GM19328 (cell line): ENCODE results near the gene AFF3.

Experiments
- ATAC-seq: cut with Tn5 transposase; IDR thresholded peaks from one replicate; pipeline ENCODE4 v1.9.1; 2021; ENCODE audit warnings: mild to moderate bottlenecking, moderate library complexity; ENCODE audit not compliant: unreplicated experiment

The AFF3 gene

DNA sequence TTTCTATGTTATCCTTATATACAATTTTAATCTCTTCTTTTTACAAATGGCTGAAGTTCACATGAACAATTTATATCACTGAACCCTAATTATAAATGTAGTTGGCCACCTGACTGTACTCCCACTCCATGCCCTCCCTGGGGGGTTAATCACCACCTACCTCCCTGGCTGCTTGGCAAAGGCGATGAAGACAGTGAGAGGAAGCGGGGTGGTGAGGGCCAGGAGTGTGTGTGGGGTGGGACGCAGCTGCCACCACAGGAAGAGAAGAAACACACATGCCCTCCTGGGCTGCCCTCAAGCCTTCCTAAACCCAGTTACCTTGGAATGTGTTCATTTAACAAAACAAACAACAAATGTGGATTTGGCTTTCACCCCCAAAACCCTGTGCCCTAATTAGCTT is 565.6 kb downstream of the AFF3 start:
- no peak for ATAC-seq

- no peak for ATAC-seq
Measured at GRCh38 chr2:99573634-99574251, 568.6 kb downstream of the AFF3 start.

- no peak for ATAC-seq
Measured at GRCh38 chr2:99572373-99573164, 569.8 kb downstream of the AFF3 start.

DNA sequence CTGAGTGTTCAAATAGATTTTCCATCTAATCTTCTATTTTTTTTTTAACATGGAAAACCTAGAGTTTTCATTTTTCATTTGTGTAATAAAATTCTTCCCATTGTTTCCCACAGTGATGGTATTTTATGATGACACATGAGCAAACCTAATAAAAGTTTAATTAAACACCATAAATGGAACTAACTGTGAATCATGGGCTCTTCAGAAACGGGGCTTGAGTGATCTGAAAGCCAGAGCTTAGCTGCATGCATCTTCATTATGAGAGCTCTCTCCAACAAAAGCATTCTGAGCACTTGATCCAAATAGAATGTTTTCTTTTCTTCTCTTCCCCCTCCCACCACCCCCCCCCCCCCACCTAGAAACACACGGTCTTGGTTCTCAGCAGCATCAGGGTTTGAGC is 570.4 kb downstream of the AFF3 start:
- no peak for ATAC-seq

GRCh38 chr2:99571533-99571932 is 570.9 kb downstream of the AFF3 start:
- no peak for ATAC-seq

DNA sequence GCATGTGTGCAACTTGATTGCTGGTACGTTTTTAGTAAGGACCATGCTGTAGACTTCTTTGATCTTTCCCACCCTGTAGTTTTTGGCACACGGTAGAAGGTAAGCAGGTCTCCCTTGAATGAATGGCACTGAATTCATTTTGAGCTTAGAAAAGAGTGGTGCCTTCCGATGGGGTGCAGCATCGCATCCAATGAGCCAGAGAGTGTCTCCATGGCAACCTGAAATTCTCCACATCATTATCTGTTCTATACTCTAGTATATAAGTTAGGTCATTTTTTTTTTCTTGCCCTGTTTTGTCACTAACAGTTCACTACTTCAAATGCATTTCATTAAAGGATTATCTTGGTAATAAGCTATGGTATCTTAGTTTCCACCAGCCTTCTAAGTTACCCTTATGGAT is 571.4 kb downstream of the AFF3 start:
- ATAC-seq, result no peak

GRCh38 chr2:99569386-99569785 is 573.0 kb downstream of the AFF3 start:
- no peak for ATAC-seq

GRCh38 chr2:99565227-99565626 is 577.2 kb downstream of the AFF3 start:
- ATAC-seq, result no peak

DNA sequence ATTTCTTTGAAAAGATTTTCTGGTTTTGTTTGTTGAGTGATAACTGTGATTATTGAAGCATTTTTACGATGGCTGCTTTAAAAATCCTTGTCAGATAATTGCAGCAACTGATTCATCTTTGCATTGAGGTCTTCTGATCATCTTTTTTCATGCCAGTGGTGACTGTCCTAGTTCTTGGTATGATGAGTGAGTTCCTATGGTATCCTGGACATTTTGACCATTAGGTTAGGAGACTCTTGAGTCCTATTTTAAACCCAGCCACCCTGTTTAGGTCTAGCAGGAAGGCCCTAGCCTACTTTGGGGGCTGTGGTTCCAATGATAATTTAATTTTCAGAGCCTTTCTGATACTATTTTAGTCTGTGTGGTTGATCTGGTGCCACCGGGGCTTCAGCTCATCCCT is 579.9 kb downstream of the AFF3 start:
- no peak for ATAC-seq

GRCh38 chr2:99561804-99562203 is 580.6 kb downstream of the AFF3 start:
- no peak for ATAC-seq

DNA sequence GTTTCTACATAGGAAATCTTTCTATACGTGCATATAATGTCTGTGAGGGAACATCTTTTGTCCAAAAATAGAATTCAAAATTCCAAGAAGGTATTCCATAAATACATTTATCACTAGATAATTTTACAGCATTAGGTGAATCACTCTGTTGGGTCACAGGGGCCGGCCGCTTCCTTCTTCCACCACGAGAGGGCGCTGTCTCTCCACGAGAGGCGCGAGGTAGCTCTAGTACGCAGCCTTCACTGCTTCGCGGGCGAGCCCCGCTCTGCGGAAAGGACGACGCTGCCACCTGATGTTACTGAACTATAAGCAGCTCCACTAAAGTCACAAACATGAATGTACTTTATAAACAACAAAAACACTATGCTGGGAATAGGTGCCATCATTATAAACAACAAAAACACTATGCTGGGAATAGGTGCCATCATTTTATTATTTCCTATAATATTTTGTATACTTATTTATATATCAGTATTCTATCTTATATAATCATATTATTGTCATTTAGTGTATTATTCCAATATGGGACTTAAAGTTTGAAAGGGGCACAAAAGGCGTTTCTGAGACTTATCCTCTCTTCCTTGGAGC is 583.2 kb downstream of the AFF3 start:
- ATAC-seq, result no peak

GRCh38 chr2:99555404-99555803 is 587.0 kb downstream of the AFF3 start:
- no peak for ATAC-seq

DNA sequence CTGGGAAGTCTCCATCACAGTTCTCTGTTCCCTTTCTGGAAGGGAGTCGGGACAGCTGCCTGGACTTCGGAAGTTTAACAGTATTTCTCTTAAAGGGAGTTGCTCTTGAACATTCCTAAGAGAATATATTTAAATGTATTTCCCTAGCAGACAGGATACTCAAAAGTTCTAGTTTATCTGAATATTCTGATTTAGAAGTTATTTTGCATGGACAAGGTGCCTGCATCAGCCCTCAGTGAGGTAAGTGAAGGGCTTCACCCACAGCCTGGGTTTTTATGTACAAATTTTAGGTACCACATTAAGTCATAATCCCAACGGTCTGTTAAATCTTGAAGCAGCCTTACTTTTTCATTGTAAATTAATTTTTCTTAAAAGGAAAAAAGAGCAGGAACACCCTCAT is 587.5 kb downstream of the AFF3 start:
- no peak for ATAC-seq

DNA sequence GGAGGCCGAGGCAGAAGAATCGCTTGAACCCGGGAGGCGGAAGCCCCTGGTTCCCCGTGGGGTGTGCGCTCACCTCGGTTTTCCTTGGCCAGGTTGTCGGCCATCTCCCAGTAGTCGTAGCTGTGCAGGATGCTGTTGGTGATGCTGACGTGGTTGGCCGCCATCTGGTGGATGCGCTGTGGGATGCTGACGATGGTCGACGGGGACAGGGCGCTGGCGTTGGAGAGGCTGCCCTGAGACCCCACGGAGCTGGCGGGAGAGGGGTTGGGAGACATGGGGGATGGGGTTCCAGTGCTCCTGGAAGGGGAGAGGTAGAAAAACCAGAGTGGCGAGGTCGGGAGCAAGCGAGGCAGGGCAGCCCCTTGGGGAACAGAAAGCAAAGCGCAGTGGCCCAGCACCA is 588.2 kb downstream of the AFF3 start:
- no peak for ATAC-seq

GRCh38 chr2:99552529-99552928 is 589.9 kb downstream of the AFF3 start:
- ATAC-seq, result no peak

DNA sequence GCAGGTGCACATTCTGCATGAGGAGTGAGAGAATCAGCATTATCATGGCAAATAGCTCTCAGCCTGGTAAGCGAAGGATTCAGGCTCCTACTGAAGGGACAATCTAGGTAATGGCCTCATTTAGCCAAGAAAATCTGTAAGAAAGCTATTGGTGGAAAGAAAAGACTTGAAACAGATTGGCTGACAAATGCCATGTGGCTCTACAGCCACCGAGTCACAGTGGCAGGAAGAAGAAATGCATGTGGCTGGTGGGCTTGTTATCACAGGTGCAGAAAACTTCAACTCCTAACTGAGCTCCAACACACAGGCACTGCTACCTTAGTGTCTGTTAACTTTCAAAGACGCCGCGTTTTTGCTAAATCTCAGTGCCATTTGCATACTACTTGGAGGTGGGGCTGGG is 592.0 kb downstream of the AFF3 start:
- no peak for ATAC-seq

DNA sequence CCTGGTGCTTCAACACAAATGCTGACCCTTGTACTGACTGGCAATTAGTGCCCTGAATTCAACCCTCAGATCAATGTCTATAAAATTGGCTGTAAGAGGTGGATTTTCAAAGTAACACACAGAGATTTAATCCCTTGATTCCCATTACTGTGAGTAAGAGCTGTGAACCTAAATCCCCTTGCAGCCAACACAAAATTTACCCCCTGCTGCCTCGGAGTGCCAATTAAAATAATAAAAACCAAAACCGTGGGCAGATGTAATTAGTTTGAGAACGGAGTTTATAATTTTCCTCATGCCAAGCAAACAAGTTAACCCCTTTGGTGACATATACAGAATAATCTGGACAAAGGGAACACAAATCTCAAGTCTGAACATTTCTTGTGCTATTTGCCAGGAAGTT is 596.8 kb downstream of the AFF3 start:
- no peak for ATAC-seq

GRCh38 chr2:99545066-99545465 is 597.3 kb downstream of the AFF3 start:
- no peak for ATAC-seq

DNA sequence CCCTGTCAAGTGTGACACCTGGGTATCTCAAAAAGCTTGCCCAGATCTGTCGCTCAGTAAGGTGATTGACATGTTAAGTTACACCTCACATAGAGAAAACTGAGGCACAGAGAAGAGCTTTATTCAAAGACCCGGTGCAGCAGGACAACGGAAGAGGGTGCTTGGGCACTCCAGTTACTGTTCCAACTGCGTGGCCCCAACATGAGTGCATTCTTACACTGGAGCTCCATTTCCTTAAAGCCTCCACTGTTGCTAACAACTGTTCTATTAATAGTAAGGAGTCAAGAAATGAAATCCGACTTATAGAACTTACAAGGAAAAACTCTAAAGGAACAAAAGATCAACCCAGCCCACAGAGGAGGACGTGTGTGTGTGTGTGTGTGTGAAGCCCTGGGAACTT is 597.8 kb downstream of the AFF3 start:
- no peak for ATAC-seq

- ATAC-seq, result no peak
Measured at GRCh38 chr2:99543247-99543646, 599.1 kb downstream of the AFF3 start.

DNA sequence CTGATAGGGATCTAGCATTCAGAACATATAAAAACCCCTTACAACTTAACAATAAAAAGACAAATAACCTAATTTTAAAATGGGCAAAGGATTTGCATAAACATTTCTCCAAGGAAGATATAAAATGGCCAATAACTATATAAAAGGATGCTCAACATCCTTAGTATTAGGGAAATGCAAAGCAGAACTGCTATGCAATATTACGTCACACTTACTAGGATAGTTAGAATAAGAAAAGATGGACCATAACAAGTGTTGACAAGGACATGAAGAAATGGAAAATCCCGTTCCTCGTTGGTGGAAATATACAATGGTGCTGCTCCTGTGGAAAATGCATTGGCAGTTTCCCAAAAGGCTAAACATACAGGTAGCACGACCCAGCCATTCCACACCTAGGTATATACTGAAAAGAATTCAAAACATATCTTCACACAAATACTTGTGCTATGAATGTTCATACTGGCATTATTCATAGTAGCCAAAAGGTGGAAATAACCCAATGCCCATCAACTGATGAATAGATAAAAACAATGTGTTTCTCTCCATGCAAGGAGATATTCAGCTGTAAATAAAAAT is 604.4 kb downstream of the AFF3 start:
- no peak for ATAC-seq

DNA sequence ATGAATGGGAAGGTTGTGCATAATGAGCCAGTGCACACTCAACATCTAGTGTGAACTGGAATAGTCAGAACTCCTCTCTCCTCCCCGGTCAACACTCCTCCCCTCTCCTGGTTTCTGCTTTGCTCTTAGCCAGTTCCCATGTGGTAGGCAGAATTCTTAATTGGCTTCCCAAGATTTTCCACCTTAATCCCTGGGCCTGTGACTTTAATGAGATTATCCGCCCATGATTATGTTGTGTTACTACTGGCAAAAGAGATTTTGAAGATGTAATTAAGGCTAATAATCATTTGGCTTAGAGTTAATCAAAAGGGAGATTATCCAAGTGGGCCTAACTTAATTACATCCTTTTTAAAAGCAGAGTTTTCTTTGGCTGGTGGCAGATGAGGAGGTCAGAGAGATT is 618.3 kb downstream of the AFF3 start:
- ATAC-seq, result no peak
